Measurements from ENCODE around the gene PCK1.

PCK1 gene

GRCh38 chr20:57546956-57547649, 13.8 kb upstream of the PCK1 start:
- Mint-ChIP-seq H3K4me1 (ENCODE audit: low read depth) (peaks cover 3% of the 10 kb centered on the region), H3K4me3 (no peak overlapping the region), H3K36me3 (no peaks in the 10 kb centered on the region), H3K27ac (no peak overlapping the region), H3K27me3 (no peaks in the 10 kb centered on the region), H3K9me3 (ENCODE audit: low read depth) (no peaks in the 10 kb centered on the region)

DNA sequence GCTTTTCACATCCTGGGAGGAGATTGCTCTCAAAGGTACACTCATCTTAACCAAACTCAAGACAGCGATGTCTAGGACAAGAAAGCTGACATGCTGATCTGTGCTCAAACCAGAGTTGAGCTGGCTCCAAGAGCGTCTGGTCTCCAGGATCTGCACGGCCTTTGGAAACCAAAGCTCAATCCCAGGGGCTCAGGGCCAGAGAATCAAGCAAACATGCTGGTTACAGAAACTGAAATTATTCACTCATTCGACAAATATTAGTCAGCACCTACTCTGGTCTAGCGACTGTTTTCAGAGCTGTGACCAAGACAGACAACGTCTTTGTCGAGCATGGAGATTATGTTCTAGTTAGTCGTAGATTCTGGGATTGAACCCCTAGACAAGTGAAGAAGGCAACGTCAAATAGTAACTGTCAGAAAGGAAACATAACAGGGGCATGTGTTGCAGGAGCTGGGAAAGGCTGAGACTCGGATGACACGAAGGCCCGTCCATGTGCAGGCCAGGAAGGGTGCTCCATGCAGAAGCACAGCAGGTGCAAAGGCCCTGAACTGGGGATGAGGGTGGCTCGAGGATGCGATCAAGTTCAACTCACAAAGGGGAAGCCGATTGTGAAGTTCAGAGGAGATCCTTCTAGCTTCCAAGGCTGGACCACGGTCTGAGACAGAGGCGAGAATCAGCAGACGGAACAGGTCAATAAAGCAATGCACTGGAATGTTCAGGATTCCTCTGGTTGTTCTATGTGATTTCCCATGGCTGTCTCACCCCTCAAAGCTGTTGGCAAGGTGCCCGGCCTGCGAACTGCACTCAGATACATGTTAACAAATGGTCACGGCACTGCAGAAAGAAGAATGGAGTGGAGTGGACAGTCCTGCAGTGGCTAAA, 12.5 kb upstream of the PCK1 start:
- Mint-ChIP-seq H3K4me3 (no peak overlapping the region), H3K4me1 (ENCODE audit: low read depth) (peaks cover 3% of the 10 kb centered on the region), H3K9me3 (ENCODE audit: low read depth) (no peaks in the 10 kb centered on the region), H3K27me3 (no peaks in the 10 kb centered on the region), H3K36me3 (no peaks in the 10 kb centered on the region), H3K27ac (no peak overlapping the region)

DNA sequence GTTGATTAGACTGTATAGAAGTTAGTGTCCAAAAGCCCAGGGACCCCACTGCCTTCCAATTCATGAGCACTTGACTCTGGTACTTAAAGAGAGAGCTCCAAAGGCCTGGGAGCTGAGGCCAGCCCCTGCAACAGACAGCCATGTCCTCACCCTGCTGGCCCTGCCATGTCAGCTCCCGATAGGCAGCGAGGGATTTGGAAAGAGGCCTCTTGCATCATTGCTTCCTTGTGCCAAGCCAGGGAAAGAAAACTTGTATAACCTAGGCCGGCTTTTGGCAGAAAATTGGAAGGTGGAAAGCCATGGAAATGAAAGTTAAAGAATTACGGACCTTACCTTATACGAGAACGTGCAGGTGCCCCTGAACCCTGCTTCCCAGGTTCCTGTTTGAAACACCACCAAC, 8.4 kb upstream of the PCK1 start:
- H3K36me3 Mint-ChIP-seq = no peaks in the 10 kb centered on the region
- no peak overlapping the region for H3K27ac Mint-ChIP-seq
- no peak overlapping the region for H3K4me3 Mint-ChIP-seq
- H3K4me1 Mint-ChIP-seq (ENCODE audit: low read depth) = no peaks in the 10 kb centered on the region
- H3K27me3 Mint-ChIP-seq = peaks cover 9% of the 10 kb centered on the region
- no peaks in the 10 kb centered on the region for H3K9me3 Mint-ChIP-seq (ENCODE audit: low read depth)

DNA sequence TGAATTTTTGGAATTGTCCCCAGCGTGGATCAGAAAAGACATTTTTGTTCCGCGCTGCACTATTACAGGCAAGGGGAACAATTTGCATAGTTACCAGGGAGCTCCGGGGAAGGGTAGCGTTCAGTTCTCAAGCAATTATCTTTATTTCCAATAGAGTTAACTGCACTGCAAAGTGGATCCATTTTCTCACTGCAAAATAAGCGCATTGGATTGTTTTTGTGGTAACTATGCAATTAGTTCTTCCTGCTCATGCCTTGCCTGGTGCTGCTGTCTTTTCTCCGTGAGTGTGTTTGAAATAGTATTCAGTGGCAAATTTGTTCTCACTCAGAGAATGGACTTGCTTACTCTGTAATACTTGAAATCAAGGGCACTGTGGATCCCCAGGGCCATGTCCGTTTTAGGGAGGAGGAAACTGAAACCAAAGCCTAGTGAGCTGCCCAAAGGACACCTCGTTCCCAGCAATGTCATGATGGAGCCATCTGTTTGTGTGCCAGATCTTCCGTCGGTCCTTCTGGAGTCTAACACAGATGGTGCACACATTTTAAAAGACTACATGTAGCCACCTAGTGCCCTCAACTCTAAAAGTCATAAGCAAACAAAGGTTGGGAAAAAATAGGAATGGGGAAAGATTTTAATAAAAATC, 7.4 kb upstream of the PCK1 start:
- no peak overlapping the region for H3K27ac Mint-ChIP-seq
- no peak overlapping the region for H3K4me3 Mint-ChIP-seq
- no peaks in the 10 kb centered on the region for H3K4me1 Mint-ChIP-seq (ENCODE audit: low read depth)
- peaks cover 13% of the 10 kb centered on the region for H3K27me3 Mint-ChIP-seq
- H3K9me3 Mint-ChIP-seq (ENCODE audit: low read depth) = no peaks in the 10 kb centered on the region
- H3K36me3 Mint-ChIP-seq = no peaks in the 10 kb centered on the region

DNA sequence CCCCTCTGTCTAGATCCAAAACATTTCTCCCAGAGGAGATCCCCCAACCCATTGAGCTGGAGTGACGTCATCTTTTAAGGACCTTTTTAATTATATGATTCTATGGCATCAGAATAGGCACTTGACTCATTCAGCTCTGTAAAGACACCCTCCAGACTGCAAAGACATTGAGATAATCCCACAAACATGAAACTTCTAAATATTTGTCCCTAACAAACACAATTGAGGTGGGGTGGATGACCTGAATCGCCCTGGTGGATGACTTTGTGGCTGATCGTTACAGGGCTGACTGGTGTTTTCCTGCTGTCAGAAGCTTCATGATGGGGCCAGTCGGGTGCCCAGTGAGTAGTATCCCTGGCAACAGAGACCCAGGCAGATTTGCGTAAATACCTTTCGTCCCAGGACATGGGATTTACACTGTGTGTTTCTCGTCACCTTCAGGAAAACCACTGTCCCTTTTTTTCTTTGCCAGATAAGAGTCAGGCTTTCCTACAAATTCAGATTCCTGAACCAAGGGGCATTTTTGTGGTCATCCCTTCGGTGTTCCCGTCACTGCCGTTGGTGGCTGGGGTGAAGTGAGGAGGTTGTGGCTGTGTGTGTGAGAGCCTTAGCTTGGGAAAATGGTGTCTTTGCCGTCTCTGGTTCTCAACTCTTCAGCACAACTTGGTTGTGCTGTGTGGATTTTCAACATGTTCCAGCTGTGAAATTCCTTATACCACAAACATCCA, 5.3 kb upstream of the PCK1 start:
- H3K36me3 Mint-ChIP-seq = no peaks in the 10 kb centered on the region
- no peaks in the 10 kb centered on the region for H3K4me1 Mint-ChIP-seq (ENCODE audit: low read depth)
- peaks cover 15% of the 10 kb centered on the region for H3K27me3 Mint-ChIP-seq
- H3K27ac Mint-ChIP-seq = no peak overlapping the region
- H3K4me3 Mint-ChIP-seq = no peak overlapping the region
- no peaks in the 10 kb centered on the region for H3K9me3 Mint-ChIP-seq (ENCODE audit: low read depth)

DNA sequence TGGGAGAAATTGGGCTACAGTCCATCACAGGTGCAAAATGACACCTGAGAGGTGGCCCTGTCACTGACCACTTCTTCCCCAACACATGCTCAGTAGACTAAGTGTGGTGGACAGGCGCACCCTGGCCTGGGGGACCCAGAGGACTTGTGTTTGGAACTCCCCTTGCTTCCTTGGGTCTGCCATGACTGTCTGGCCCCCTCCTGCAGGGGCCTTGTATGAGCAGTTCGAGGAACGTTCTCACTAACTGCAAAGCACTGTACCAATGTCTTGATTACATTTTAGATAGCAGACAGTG, 4.0 kb upstream of the PCK1 start:
- Mint-ChIP-seq H3K36me3 (no peaks in the 10 kb centered on the region), H3K9me3 (ENCODE audit: low read depth) (no peaks in the 10 kb centered on the region), H3K27me3 (peaks cover 15% of the 10 kb centered on the region), H3K4me3 (no peak overlapping the region), H3K4me1 (ENCODE audit: low read depth) (no peaks in the 10 kb centered on the region), H3K27ac (no peak overlapping the region)

GRCh38 chr20:57557926-57558613, 2.8 kb upstream of the PCK1 start:
- Mint-ChIP-seq H3K4me3 (no peak overlapping the region), H3K36me3 (no peaks in the 10 kb centered on the region), H3K9me3 (ENCODE audit: low read depth) (no peaks in the 10 kb centered on the region), H3K4me1 (ENCODE audit: low read depth) (no peaks in the 10 kb centered on the region), H3K27ac (no peak overlapping the region), H3K27me3 (peaks cover 15% of the 10 kb centered on the region)

- no peaks in the 10 kb centered on the region for H3K4me1 Mint-ChIP-seq (ENCODE audit: low read depth)
- H3K4me3 Mint-ChIP-seq = no peak overlapping the region
- H3K36me3 Mint-ChIP-seq = no peaks in the 10 kb centered on the region
- no peak overlapping the region for H3K27ac Mint-ChIP-seq
- H3K9me3 Mint-ChIP-seq (ENCODE audit: low read depth) = no peaks in the 10 kb centered on the region
- peaks cover 15% of the 10 kb centered on the region for H3K27me3 Mint-ChIP-seq
These were observed 2.2 kb upstream of the PCK1 start for GRCh38 chr20:57558614-57559288.

DNA sequence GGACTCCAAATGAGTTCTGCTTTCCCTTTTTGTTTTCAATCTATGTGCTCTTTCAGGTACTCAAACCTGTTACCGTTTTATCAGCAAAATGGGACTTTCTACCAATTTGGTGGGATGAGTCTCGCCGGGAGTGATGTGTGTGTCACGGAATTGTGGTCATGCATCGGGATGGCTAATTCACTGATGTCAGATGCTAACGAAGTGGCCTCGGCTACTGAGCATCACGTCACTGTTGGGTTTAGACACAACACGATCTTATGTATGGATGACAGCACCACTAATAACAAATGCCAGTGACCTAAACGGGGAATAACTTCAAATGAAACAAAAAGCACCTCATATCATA, 1.6 kb upstream of the PCK1 start:
- H3K9me3 Mint-ChIP-seq (ENCODE audit: low read depth) = no peaks in the 10 kb centered on the region
- peaks cover 15% of the 10 kb centered on the region for H3K27me3 Mint-ChIP-seq
- H3K4me3 Mint-ChIP-seq = no peak overlapping the region
- H3K4me1 Mint-ChIP-seq (ENCODE audit: low read depth) = no peaks in the 10 kb centered on the region
- H3K27ac Mint-ChIP-seq = no peak overlapping the region
- no peaks in the 10 kb centered on the region for H3K36me3 Mint-ChIP-seq

DNA sequence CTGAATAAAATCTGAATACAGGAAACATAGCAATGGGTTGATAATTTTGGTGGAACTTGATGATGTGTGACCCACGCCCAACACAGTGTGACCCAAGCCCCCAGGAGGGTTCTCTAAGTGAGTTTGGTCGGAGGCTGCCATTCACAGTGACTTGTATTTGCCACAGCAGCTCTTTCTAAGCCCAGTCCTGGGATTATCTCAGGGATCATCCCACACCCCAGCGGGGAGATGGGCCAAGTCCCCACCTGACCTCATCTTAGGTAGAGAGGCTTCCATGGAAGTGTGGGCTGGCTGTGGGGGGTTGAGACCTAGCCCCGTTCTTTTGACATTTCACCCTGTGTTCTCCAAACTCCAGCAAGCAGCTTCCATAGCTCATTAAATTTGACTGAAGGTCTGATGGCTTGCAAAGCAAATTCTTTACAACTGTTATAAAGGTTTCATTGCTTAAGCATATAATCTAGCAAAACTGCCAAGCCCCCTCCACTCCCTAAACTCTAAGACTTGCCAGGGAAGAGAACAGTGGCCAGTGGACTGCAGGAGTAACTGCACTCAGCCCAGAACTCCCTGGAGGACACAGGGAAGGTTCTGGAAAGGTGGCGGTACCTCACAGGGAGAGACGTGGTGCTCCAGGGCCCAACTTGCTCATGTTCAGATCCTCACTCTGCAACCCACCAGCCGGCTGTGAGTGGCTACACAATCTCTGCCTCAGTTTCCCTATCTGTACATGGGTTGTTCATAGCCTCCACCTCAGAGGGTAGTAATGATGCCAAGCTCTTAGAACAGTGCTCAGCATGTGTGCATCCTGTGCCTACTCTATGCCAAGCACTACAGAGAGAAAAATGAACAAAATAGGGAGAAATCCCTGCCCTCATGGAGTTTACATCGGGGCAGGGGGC, 1.0 kb upstream of the PCK1 start:
- H3K4me1 Mint-ChIP-seq (ENCODE audit: low read depth) = no peaks in the 10 kb centered on the region

DNA sequence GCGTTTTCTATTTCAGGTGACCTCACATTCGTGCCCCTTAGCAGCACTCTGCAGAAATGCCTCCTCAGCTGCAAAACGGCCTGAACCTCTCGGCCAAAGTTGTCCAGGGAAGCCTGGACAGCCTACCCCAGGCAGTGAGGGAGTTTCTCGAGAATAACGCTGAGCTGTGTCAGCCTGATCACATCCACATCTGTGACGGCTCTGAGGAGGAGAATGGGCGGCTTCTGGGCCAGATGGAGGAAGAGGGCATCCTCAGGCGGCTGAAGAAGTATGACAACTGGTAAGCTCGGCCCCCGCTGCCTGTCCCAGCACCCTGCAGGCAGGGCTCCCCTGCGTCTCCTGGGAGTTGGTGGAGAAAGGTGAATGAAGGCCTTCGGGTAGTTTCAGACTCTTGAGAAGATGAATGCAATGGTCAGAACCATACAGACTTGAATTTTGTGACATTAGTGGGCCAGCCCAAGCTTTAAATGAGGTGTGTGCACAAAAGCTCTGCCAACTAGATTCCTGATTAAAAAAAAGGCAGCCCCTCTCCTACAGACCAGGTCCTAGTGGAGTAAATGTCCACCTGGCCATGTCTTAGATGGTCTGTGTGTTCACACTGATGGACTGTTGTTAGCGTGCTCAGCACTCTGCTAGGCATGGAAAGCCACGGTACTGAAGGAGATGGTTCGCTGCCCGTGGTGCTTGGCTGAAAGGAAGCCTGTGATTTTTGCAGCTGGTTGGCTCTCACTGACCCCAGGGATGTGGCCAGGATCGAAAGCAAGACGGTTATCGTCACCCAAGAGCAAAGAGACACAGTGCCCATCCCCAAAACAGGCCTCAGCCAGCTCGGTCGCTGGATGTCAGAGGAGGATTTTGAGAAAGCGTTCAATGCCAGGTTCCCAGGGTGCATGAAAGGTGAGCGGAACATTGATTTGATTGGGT, 708 bp downstream of the PCK1 start:
- Mint-ChIP-seq H3K4me1 (ENCODE audit: low read depth) (no peaks in the 10 kb centered on the region), H3K36me3 (no peaks in the 10 kb centered on the region), H3K9me3 (ENCODE audit: low read depth) (no peaks in the 10 kb centered on the region), H3K27ac (no peak overlapping the region), H3K4me3 (no peak overlapping the region), H3K27me3 (peaks cover 12% of the 10 kb centered on the region)

More for the DNA sequence above, 1.0 kb upstream of the PCK1 start:
- Mint-ChIP-seq H3K27ac (no peak overlapping the region), H3K36me3 (no peaks in the 10 kb centered on the region), H3K4me3 (no peak overlapping the region), H3K9me3 (ENCODE audit: low read depth) (no peaks in the 10 kb centered on the region), H3K27me3 (peaks cover 15% of the 10 kb centered on the region)

- Mint-ChIP-seq H3K27ac (no peak overlapping the region), H3K27me3 (peaks cover 6% of the 10 kb centered on the region), H3K4me1 (ENCODE audit: low read depth) (no peaks in the 10 kb centered on the region), H3K9me3 (ENCODE audit: low read depth) (no peaks in the 10 kb centered on the region), H3K36me3 (no peaks in the 10 kb centered on the region), H3K4me3 (no peak overlapping the region)
These were observed 1.9 kb downstream of the PCK1 start for GRCh38 chr20:57562541-57563465.

All from activated naive CD8-positive, alpha-beta T cell (primary cell).